Measurements from ENCODE around the gene TMEM198.

The TMEM198 gene

GRCh38 chr2:219526320-219527075 is 17.3 kb upstream of the TMEM198 start:
- no peak for DNase-seq

GRCh38 chr2:219527076-219527394 is 16.8 kb upstream of the TMEM198 start:
- no peak for DNase-seq

GRCh38 chr2:219527472-219527871 is 16.4 kb upstream of the TMEM198 start:
- DNase-seq, result no peak

GRCh38 chr2:219530048-219530963 is 13.5 kb upstream of the TMEM198 start:
- DNase-seq, result peak; percentile 81

GRCh38 chr2:219531639-219532377 is 12.0 kb upstream of the TMEM198 start:
- DNase-seq, result no peak

GRCh38 chr2:219532378-219532649 is 11.5 kb upstream of the TMEM198 start:
- DNase-seq, result no peak

GRCh38 chr2:219533930-219534661 is 9.7 kb upstream of the TMEM198 start:
- DNase-seq, result no peak

- no peak for DNase-seq
Measured at GRCh38 chr2:219536425-219536824, 7.4 kb upstream of the TMEM198 start.

- no peak for DNase-seq
Measured at GRCh38 chr2:219536967-219537366, 6.9 kb upstream of the TMEM198 start.

GRCh38 chr2:219537657-219538488 is 6.0 kb upstream of the TMEM198 start:
- DNase-seq, result no peak

- no peak for DNase-seq
Measured at GRCh38 chr2:219538504-219538951, 5.3 kb upstream of the TMEM198 start.

- no peak for DNase-seq
Measured at GRCh38 chr2:219538956-219539788, 4.7 kb upstream of the TMEM198 start.

GRCh38 chr2:219539926-219540678 is 3.7 kb upstream of the TMEM198 start:
- no peak for DNase-seq

GRCh38 chr2:219540784-219541504 is 2.9 kb upstream of the TMEM198 start:
- DNase-seq, result no peak

GRCh38 chr2:219541611-219542180 is 2.1 kb upstream of the TMEM198 start:
- DNase-seq, result peak; percentile 49

- no peak for DNase-seq
Measured at GRCh38 chr2:219542931-219543595, 765 bp upstream of the TMEM198 start.

- no peak for DNase-seq
Measured at GRCh38 chr2:219544567-219544966, 739 bp downstream of the TMEM198 start.

- no peak for DNase-seq
Measured at GRCh38 chr2:219545295-219545942, 1.6 kb downstream of the TMEM198 start.

Data from fibroblast of skin of abdomen (primary cell).